Measurements from ENCODE around the gene MTAP.

The MTAP gene

GRCh38 chr9:21753523-21753922, 48.9 kb upstream of the MTAP start:
- Histone ChIP-seq H3K36me3 (ENCODE audit: control insufficient read depth in 2 of 2, insufficient read depth in 1 of 2, low read length in 2 of 2) (no peaks in the 10 kb centered on the region), H3K4me1 (ENCODE audit: control insufficient read depth, insufficient read depth, low read length) (no peaks in the 10 kb centered on the region), H3K27ac (ENCODE audit: extremely low read depth, low read depth, low read length) (no peak overlapping the region), H3K9me3 (ENCODE audit: control insufficient read depth, insufficient read depth, low read depth, low read length) (no peaks in the 10 kb centered on the region), H3K4me3 (ENCODE audit: low read depth, low read length) (no peak overlapping the region)
- ChIA-PET POLR2A (no interaction called here), CTCF (interaction anchor here (0.6 kb wide), 2 partner anchors 319 to 1550 kb away, joined by 4 to 6 read pairs; no protein-coding TSS in a partner anchor)
- TF ChIP-seq, protein P1, sequence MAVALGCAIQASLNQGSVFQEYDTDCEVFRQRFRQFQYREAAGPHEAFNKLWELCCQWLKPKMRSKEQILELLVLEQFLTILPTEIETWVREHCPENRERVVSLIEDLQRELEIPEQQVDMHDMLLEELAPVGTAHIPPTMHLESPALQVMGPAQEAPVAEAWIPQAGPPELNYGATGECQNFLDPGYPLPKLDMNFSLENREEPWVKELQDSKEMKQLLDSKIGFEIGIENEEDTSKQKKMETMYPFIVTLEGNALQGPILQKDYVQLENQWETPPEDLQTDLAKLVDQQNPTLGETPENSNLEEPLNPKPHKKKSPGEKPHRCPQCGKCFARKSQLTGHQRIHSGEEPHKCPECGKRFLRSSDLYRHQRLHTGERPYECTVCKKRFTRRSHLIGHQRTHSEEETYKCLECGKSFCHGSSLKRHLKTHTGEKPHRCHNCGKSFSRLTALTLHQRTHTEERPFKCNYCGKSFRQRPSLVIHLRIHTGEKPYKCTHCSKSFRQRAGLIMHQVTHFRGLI (tag by site-specific recombination; IDR thresholded peaks at IDR 0.05) = no peak
- TF ChIP-seq ZNF324 (tag by site-specific recombination; IDR thresholded peaks at IDR 0.05) (no peak), ZNF473 (tag by site-specific recombination; IDR thresholded peaks at IDR 0.05) (no peak), ZNF677 (tag by site-specific recombination; IDR thresholded peaks at IDR 0.05) (no peak), MYNN (tag by site-specific recombination; IDR thresholded peaks at IDR 0.05; ENCODE audit: borderline replicate concordance) (no peak), SETDB1 (IDR thresholded peaks at IDR 0.05; ENCODE audit: insufficient read length, low read length) (no peak), ZBTB49 (tag by site-specific recombination; IDR thresholded peaks at IDR 0.05; ENCODE audit: low read depth) (no peak), ZNF350 (tag by site-specific recombination; IDR thresholded peaks at IDR 0.05) (no peak), KLF10 (tag by site-specific recombination; IDR thresholded peaks at IDR 0.05) (no peak), ZNF561 (tag by site-specific recombination; IDR thresholded peaks at IDR 0.05; ENCODE audit: borderline replicate concordance) (no peak), ZNF223 (tag by site-specific recombination; IDR thresholded peaks at IDR 0.05) (no peak), ZBTB17 (tag by site-specific recombination; IDR thresholded peaks at IDR 0.05) (no peak), ZNF248 (tag by site-specific recombination; IDR thresholded peaks at IDR 0.05) (no peak), ZNF155 (tag by site-specific recombination; IDR thresholded peaks at IDR 0.05) (no peak), ZNF26 (tag by site-specific recombination; IDR thresholded peaks at IDR 0.05) (no peak), ZNF654 (tag by site-specific recombination; IDR thresholded peaks at IDR 0.05; ENCODE audit: low read depth) (no peak), ZNF624 (tag by site-specific recombination; IDR thresholded peaks at IDR 0.05) (no peak)
- TF ChIP-seq, protein P2, sequence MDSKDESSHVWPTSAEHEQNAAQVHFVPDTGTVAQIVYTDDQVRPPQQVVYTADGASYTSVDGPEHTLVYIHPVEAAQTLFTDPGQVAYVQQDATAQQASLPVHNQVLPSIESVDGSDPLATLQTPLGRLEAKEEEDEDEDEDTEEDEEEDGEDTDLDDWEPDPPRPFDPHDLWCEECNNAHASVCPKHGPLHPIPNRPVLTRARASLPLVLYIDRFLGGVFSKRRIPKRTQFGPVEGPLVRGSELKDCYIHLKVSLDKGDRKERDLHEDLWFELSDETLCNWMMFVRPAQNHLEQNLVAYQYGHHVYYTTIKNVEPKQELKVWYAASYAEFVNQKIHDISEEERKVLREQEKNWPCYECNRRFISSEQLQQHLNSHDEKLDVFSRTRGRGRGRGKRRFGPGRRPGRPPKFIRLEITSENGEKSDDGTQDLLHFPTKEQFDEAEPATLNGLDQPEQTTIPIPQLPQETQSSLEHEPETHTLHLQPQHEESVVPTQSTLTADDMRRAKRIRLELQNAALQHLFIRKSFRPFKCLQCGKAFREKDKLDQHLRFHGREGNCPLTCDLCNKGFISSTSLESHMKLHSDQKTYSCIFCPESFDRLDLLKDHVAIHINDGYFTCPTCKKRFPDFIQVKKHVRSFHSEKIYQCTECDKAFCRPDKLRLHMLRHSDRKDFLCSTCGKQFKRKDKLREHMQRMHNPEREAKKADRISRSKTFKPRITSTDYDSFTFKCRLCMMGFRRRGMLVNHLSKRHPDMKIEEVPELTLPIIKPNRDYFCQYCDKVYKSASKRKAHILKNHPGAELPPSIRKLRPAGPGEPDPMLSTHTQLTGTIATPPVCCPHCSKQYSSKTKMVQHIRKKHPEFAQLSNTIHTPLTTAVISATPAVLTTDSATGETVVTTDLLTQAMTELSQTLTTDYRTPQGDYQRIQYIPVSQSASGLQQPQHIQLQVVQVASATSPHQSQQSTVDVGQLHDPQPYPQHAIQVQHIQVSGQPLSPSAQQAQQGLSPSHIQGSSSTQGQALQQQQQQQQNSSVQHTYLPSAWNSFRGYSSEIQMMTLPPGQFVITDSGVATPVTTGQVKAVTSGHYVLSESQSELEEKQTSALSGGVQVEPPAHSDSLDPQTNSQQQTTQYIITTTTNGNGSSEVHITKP (tag by site-specific recombination; IDR thresholded peaks at IDR 0.05) = no peak
- TF ChIP-seq, protein P3, sequence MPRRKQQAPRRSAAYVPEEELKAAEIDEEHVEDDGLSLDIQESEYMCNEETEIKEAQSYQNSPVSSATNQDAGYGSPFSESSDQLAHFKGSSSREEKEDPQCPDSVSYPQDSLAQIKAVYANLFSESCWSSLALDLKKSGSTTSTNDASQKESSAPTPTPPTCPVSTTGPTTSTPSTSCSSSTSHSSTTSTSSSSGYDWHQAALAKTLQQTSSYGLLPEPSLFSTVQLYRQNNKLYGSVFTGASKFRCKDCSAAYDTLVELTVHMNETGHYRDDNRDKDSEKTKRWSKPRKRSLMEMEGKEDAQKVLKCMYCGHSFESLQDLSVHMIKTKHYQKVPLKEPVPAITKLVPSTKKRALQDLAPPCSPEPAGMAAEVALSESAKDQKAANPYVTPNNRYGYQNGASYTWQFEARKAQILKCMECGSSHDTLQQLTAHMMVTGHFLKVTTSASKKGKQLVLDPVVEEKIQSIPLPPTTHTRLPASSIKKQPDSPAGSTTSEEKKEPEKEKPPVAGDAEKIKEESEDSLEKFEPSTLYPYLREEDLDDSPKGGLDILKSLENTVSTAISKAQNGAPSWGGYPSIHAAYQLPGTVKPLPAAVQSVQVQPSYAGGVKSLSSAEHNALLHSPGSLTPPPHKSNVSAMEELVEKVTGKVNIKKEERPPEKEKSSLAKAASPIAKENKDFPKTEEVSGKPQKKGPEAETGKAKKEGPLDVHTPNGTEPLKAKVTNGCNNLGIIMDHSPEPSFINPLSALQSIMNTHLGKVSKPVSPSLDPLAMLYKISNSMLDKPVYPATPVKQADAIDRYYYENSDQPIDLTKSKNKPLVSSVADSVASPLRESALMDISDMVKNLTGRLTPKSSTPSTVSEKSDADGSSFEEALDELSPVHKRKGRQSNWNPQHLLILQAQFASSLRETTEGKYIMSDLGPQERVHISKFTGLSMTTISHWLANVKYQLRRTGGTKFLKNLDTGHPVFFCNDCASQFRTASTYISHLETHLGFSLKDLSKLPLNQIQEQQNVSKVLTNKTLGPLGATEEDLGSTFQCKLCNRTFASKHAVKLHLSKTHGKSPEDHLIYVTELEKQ (tag by site-specific recombination; IDR thresholded peaks at IDR 0.05; ENCODE audit: borderline replicate concordance) = no peak
- TF ChIP-seq, protein P4, sequence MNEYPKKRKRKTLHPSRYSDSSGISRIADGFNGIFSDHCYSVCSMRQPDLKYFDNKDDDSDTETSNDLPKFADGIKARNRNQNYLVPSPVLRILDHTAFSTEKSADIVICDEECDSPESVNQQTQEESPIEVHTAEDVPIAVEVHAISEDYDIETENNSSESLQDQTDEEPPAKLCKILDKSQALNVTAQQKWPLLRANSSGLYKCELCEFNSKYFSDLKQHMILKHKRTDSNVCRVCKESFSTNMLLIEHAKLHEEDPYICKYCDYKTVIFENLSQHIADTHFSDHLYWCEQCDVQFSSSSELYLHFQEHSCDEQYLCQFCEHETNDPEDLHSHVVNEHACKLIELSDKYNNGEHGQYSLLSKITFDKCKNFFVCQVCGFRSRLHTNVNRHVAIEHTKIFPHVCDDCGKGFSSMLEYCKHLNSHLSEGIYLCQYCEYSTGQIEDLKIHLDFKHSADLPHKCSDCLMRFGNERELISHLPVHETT (tag by site-specific recombination; IDR thresholded peaks at IDR 0.05) = no peak
